Measurements from ENCODE around the gene TMEM144. TPM values are rescaled to one million over a fixed set of nuclear protein-coding genes. Genes with fewer than 3 reads are reported as not detected.

Gene TMEM144
- total RNA-seq, 1 donor, result 5.6 TPM

GRCh38 chr4:158304694-158305093 lies 94.4 kb downstream of the TMEM144 start:
- no peak for DNase-seq (ENCODE audit: low read depth)
- TF ChIP-seq CTCF (IDR thresholded peaks at IDR 0.05; ENCODE audit: insufficient read depth, low read length), result no peak
- no peak overlapping the region for H3K4me3 ChIP-seq (ENCODE audit: low read depth, low read length)

Other genes with a start within 250 kb of the TMEM144 start
- 22.3 and 37.6 TPM in 2 replicates for gene GASK1B, start 37.5 kb upstream of the TMEM144 start, total RNA-seq (ENCODE audit: low replicate concordance)

Measured in fibroblast of the aortic adventitia (primary cell).